B cell (primary cell): Measurements from ENCODE around the gene TIMM50. TPM values are rescaled to one million over a fixed set of nuclear protein-coding genes. Genes with fewer than 3 reads are reported as not detected.
A peak's percentile ranks its signal among the peaks of the same experiment; 100 is the strongest.

ENCODE experiments used
- ATAC-seq: fragments of 200-7000 bp; cut with Tn5 transposase; one replicate; pipeline ENCODE4 v1.10.0; 2021; ENCODE audit warnings: low read depth, mild to moderate bottlenecking, moderate number of reproducible peaks, moderate library complexity
- CTCF ChIA-PET: fragments of 350-600 bp; sonication (Branson Sonifier 250); formaldehyde crosslinking; loops from one replicate; lab custom pipeline; 2021; ENCODE audit warnings: antibody characterized with exemption, inconsistent platforms; lab: Charles Lee
- POLR2A ChIA-PET: fragments of 350-600 bp; sonication (Branson Sonifier 250); formaldehyde crosslinking; loops from one replicate; lab custom pipeline; 2021; ENCODE audit warnings: antibody characterized with exemption; lab: Charles Lee
- DNase-seq: peaks from one replicate; pipeline ENCODE4 v3.0.0; 2013
- H2AFZ ChIP-seq: 2 replicates; pipeline ENCODE4 v1.6.1; 2012; ENCODE audit warnings: mild to moderate bottlenecking, low read depth, low read length; ENCODE audit not compliant: insufficient read depth, poor library complexity, severe bottlenecking
- H3K27ac ChIP-seq, 2 donors: 1 replicate in 1 of 2; 2 replicates in 1 of 2; pipeline ENCODE4 v1.5.1; 2012 to 2013; ENCODE audit warnings: low read length in 2 of 2, mild to moderate bottlenecking in 2 of 2, moderate library complexity in 1 of 2
- H3K27me3 ChIP-seq, 4 experiments: fragments of 200-600 bp in 1 of 4; sonication (generic) in 1 of 4; replicated peaks in 1 of 4; 1 replicate in 2 of 4; 2 replicates in 2 of 4; pipeline versions ENCODE4 v1.6.1 to v1.7.0; 2013 to 2016; ENCODE audit warnings: low read length in 3 of 4, mild to moderate bottlenecking in 2 of 4, mixed read lengths in 1 of 4, moderate library complexity in 1 of 4; ENCODE audit not compliant: insufficient read depth in 4 of 4, control insufficient read depth in 3 of 4; ENCODE audit errors: control extremely low read depth in 1 of 4
- H3K36me3 ChIP-seq, 2 experiments: replicated peaks in 1 of 2; 1 replicate in 1 of 2; 2 replicates in 1 of 2; pipeline versions ENCODE4 v1.6.1 to v1.7.1; 2013; ENCODE audit warnings: low read length in 1 of 2; ENCODE audit not compliant: insufficient read depth in 2 of 2, control insufficient read depth in 1 of 2; ENCODE audit errors: control extremely low read depth in 1 of 2, extremely low read depth in 1 of 2
- H3K4me1 ChIP-seq, 2 donors: fragments of 200-600 bp in 1 of 2; sonication (generic) in 1 of 2; 1 replicate in 1 of 2; 2 replicates in 1 of 2; pipeline versions ENCODE4 v1.5.1 to v1.6.1; 2013 to 2017; ENCODE audit warnings: low read length in 2 of 2; ENCODE audit not compliant: control insufficient read depth in 2 of 2, insufficient read depth in 2 of 2
- H3K4me2 ChIP-seq: replicated peaks from 2 replicates; pipeline ENCODE3; 2012; ENCODE audit warnings: mild to moderate bottlenecking, low read depth, low read length; ENCODE audit not compliant: poor library complexity, severe bottlenecking
- H3K4me3 ChIP-seq, 5 experiments: fragments of 200-600 bp in 1 of 5; sonication (generic) in 1 of 5; 1 replicate in 3 of 5; 2 replicates in 2 of 5; pipeline versions ENCODE4 v1.5.1 to v1.7.0; 2011 to 2016; ENCODE audit warnings: low read length in 4 of 5, mild to moderate bottlenecking in 4 of 5, low read depth in 2 of 5, control low read depth in 1 of 5, moderate library complexity in 1 of 5; ENCODE audit not compliant: insufficient read depth in 1 of 5; ENCODE audit errors: control extremely low read depth in 1 of 5, extremely low read depth in 1 of 5
- H3K79me2 ChIP-seq: fragments of 200-600 bp; sonication (generic); one replicate; pipeline ENCODE4 v1.6.0; 2016; ENCODE audit warnings: low read length; ENCODE audit not compliant: control insufficient read depth, insufficient read depth
- H3K9ac ChIP-seq: fragments of 200-600 bp; sonication (generic); 2 replicates; pipeline ENCODE4 v1.6.1; 2017; ENCODE audit warnings: mild to moderate bottlenecking, low read length, moderate library complexity
- H3K9me3 ChIP-seq, 3 donors: one replicate each; pipeline versions ENCODE4 v1.6.1 to v1.7.1; 2013; ENCODE audit warnings: low read length in 2 of 3; ENCODE audit not compliant: control insufficient read depth in 2 of 3, insufficient read depth in 1 of 3; ENCODE audit errors: control extremely low read depth in 1 of 3
- H4K20me1 ChIP-seq: 2 replicates; pipeline ENCODE4 v1.6.0; 2012; ENCODE audit warnings: mild to moderate bottlenecking, low read length; ENCODE audit not compliant: insufficient read depth, control insufficient read depth, poor library complexity, severe bottlenecking
- H3K27ac Mint-ChIP-seq: one replicate; pipeline ENCODE4 v1.8.0; 2021; ENCODE audit warnings: mixed read lengths
- H3K27me3 Mint-ChIP-seq: one replicate; pipeline ENCODE4 v1.8.0; 2021; ENCODE audit warnings: mixed read lengths
- H3K4me1 Mint-ChIP-seq: one replicate; pipeline ENCODE4 v1.8.0; 2021; ENCODE audit warnings: mixed read lengths
- H3K4me3 Mint-ChIP-seq: one replicate; pipeline ENCODE4 v1.8.0; 2021; ENCODE audit warnings: mixed read lengths
- H3K9me3 Mint-ChIP-seq: one replicate; pipeline ENCODE4 v1.8.0; 2022; ENCODE audit warnings: mixed read lengths; ENCODE audit not compliant: insufficient read depth
- CTCF ChIP-seq: fragments of 200-600 bp; IDR thresholded peaks from one replicate; pipeline ENCODE4 v1.8.0; 2022; ENCODE audit warnings: antibody characterized with exemption, mild to moderate bottlenecking
- EZH2 ChIP-seq: IDR thresholded peaks from 2 replicates; pipeline ENCODE4 v1.6.1; 2012; ENCODE audit warnings: borderline replicate concordance, low read depth, mild to moderate bottlenecking, moderate library complexity, low read length; ENCODE audit not compliant: insufficient read depth, poor library complexity, severe bottlenecking
- WGBS: methylation state at CpG from one replicate; pipeline ENCODE4 v1.1.5; 2013; ENCODE audit warnings: missing lambda C conversion rate; ENCODE audit not compliant: insufficient coverage; 5-methylcytosine and 5-hydroxymethylcytosine counted together
- intact Hi-C: fragments of 100-400 bp; cut with micrococcal nuclease; formaldehyde crosslinking; loops from one replicate; pipeline ENCODE4 v1.10.0; 2022
- polyA plus RNA-seq: library from polyadenylated mRNA; depleted of rRNA; stranded (reverse); fragments of >200 nt; gene quantifications from 2 replicates; pipeline ENCODE4 v1.2.3, GENCODE V29; 2012
- total RNA-seq, 2 donors: library from RNA; stranded (reverse); fragments of 120-200 nt in 1 of 2; gene quantifications; 1 replicate in 1 of 2; 2 replicates in 1 of 2; pipeline versions ENCODE4 v1.2.3 to v1.2.4, GENCODE V29; 2013 to 2022

The TIMM50 gene
- total and polyA plus RNA-seq, 2 donors (not counting 1 experiment from before 2014, with no cell fraction given), result 25.7 to 55.3 TPM

GRCh38 chr19:39435499-39436349 lies 44.9 kb upstream of the TIMM50 start, which contains the start of gene RPS16:
RPS16 (minus strand) TSS chr19:39435949; CDS start chr19:39435895, 54 bp downstream.
- intact Hi-C loops, result loop anchor here (1.0 kb wide), 6 partner anchors 10 to 310 kb away; partner anchors contain the start of genes EID2B, MED29, PAF1 and PAK4
- Histone ChIP-seq H2AFZ (peak within 1 kb of the TSS; percentile 86), H3K79me2 (peaks cover 49% of the 10 kb centered on the region), H4K20me1 (peaks cover 34% of the 10 kb centered on the region), H3K9ac (peak within 1 kb of the TSS; percentile 96), H3K27me3 (no peaks in the 10 kb centered on the region), H3K9me3 (no peaks in the 10 kb centered on the region), H3K36me3 (peaks cover 7 to 37% of the 10 kb centered on the region in 2 experiments), H3K27ac (peak within 1 kb of the TSS; percentile 80 to 93), H3K4me2 (peak within 1 kb of the TSS; percentile 92), H3K4me1 (peaks cover 29 to 35% of the 10 kb centered on the region in 2 donors), H3K4me3 (peak within 1 kb of the TSS; percentile 65 to 100 (median 84))
- DNase-seq (peak; percentile 99), ATAC-seq (peak; percentile 94)
- TF ChIP-seq EZH2, result no peak
- no peak for TF ChIP-seq CTCF
- no peaks in the 10 kb centered on the region for H3K9me3 Mint-ChIP-seq
- H3K4me1 Mint-ChIP-seq, result peaks cover 47% of the 10 kb centered on the region
- ChIA-PET CTCF (interaction anchor here (0.7 to 1.8 kb wide), 14 partner anchors 9 to 237 kb away, joined by 3 to 28 read pairs (median 4); partner anchors contain the start of genes EID2B, MED29, PAF1 and PLEKHG2), POLR2A (interaction anchor here (0.7 to 1.9 kb wide), 20 partner anchors 9 to 1061 kb away, joined by 3 to 42 read pairs (median 10); partner anchors contain the start of genes GMFG, MED29, PAF1 and PLEKHG2)
- under 1% methylated on average over 50 of the region's 61 CpGs for WGBS
- peak within 1 kb of the TSS; percentile 100 for H3K4me3 Mint-ChIP-seq
- no peaks in the 10 kb centered on the region for H3K27me3 Mint-ChIP-seq
- peak within 1 kb of the TSS; percentile 100 for H3K27ac Mint-ChIP-seq
